Liver (tissue), 10 donors: Measurements from ENCODE around the gene RBMS3. TPM values are rescaled to one million over a fixed set of nuclear protein-coding genes. Genes with fewer than 3 reads are reported as not detected.
"Not testable (repeated sequence)": the region's sequence is repeated elsewhere in the genome, so short reads cannot be mapped to it uniquely, and the experiment has no call there.

ENCODE experiments used
- DNase-seq: peaks from one replicate; pipeline ENCODE4 v3.0.0-alpha.2; 2017; ENCODE audit warnings: low spot score
- H3K27ac ChIP-seq, 2 donors: one replicate each; pipeline ENCODE4 v1.7.0; 2013; ENCODE audit warnings: inconsistent platforms in 2 of 2, low read length in 2 of 2, control low read depth in 1 of 2, low read depth in 1 of 2, mild to moderate bottlenecking in 1 of 2
- H3K27me3 ChIP-seq, 4 donors: one replicate each; pipeline versions ENCODE4 v1.6.1 to v1.7.0; 2013; ENCODE audit warnings: low read length in 3 of 4, inconsistent platforms in 1 of 4, mild to moderate bottlenecking in 1 of 4, moderate library complexity in 1 of 4; ENCODE audit not compliant: control insufficient read depth in 4 of 4, insufficient read depth in 4 of 4
- H3K36me3 ChIP-seq, 4 donors: one replicate each; pipeline versions ENCODE4 v1.6.1 to v1.7.0; 2013; ENCODE audit warnings: low read length in 3 of 4, mild to moderate bottlenecking in 3 of 4, low read depth in 1 of 4, moderate library complexity in 1 of 4; ENCODE audit not compliant: control insufficient read depth in 4 of 4, insufficient read depth in 3 of 4
- H3K4me1 ChIP-seq, 4 donors: one replicate each; pipeline versions ENCODE4 v1.6.1 to v1.7.0; 2013; ENCODE audit warnings: low read length in 3 of 4, mild to moderate bottlenecking in 3 of 4, moderate library complexity in 1 of 4; ENCODE audit not compliant: control insufficient read depth in 4 of 4, insufficient read depth in 4 of 4
- H3K4me3 ChIP-seq, 3 donors: one replicate each; pipeline versions ENCODE4 v1.6.1 to v1.7.0; 2013; ENCODE audit warnings: low read length in 3 of 3, control low read depth in 1 of 3, low read depth in 1 of 3, mild to moderate bottlenecking in 1 of 3
- H3K9ac ChIP-seq, 2 donors: one replicate each; pipeline ENCODE4 v1.7.0; 2013; ENCODE audit warnings: low read length in 2 of 2, mild to moderate bottlenecking in 2 of 2, moderate library complexity in 2 of 2, control low read depth in 1 of 2, low read depth in 1 of 2
- H3K9me3 ChIP-seq, 4 donors: one replicate each; pipeline versions ENCODE4 v1.6.1 to v1.7.0; 2013; ENCODE audit warnings: low read length in 3 of 4; ENCODE audit not compliant: control insufficient read depth in 4 of 4
- CTCF ChIP-seq: fragments of 150-350 bp; IDR thresholded peaks from 2 replicates; pipeline ENCODE4 v1.5.1; 2017; ENCODE audit warnings: improper control_type of control experiment, low read depth, low read length; ENCODE audit not compliant: missing input control
- EGR1 ChIP-seq, 2 donors: IDR thresholded peaks; 2 replicates each; pipeline ENCODE4 v1.6.1; 2016 to 2018; ENCODE audit warnings: antibody characterized with exemption in 2 of 2, low read depth in 2 of 2
- FOXA2 ChIP-seq: IDR thresholded peaks from 2 replicates; pipeline ENCODE4 v1.6.1; 2016; ENCODE audit warnings: antibody characterized with exemption
- HNF4A ChIP-seq, 2 donors: conservative IDR thresholded peaks; 2 replicates each; pipeline ENCODE4 v1.6.1; 2016; ENCODE audit warnings: antibody characterized with exemption in 2 of 2, mild to moderate bottlenecking in 2 of 2
- JUND ChIP-seq, 2 donors: IDR thresholded peaks; 2 replicates each; pipeline ENCODE4 v1.6.1; 2016; ENCODE audit warnings: antibody characterized with exemption in 2 of 2
- MAX ChIP-seq: IDR thresholded peaks from 2 replicates; pipeline ENCODE4 v1.6.1; 2016; ENCODE audit warnings: antibody characterized with exemption
- NR2F2 ChIP-seq: IDR thresholded peaks from 2 replicates; pipeline ENCODE4 v1.6.1; 2016; ENCODE audit warnings: antibody characterized with exemption
- RAD21 ChIP-seq, 2 donors: IDR thresholded peaks; 2 replicates each; pipeline ENCODE4 v1.6.1; 2016; ENCODE audit warnings: antibody characterized with exemption in 2 of 2, mild to moderate bottlenecking in 2 of 2
- TAF1 ChIP-seq: conservative IDR thresholded peaks from 2 replicates; pipeline ENCODE4 v1.6.1; 2016; ENCODE audit warnings: antibody characterized with exemption, mild to moderate bottlenecking
- ZBTB33 ChIP-seq: IDR thresholded peaks from 2 replicates; pipeline ENCODE4 v1.6.1; 2016; ENCODE audit warnings: antibody characterized with exemption
- WGBS: extraction: QIAGEN DNeasy Blood & Tissue Kit; methylation state at CpG from one replicate; pipeline ENCODE4 v1.1.7; 2013; 5-methylcytosine and 5-hydroxymethylcytosine counted together
- polyA plus RNA-seq, 2 donors: library from polyadenylated mRNA; stranded (reverse) in 1 of 2; unstranded in 1 of 2; fragments of 200-250 nt in 1 of 2; fragments of >200 nt in 1 of 2; fragmentation: Nextera tagmentation in 1 of 2; extraction: Ambion mirVana in 1 of 2; gene quantifications; one replicate each; pipeline versions ENCODE4 v1.2.1 to v1.2.3, GENCODE V29; 2013 to 2015
- small RNA-seq: library from RNA; depleted of rRNA; stranded (forward); fragments of <200 nt; gene quantifications from one replicate; pipeline ENCODE3, GENCODE V24; 2014
- total RNA-seq, 2 donors: library from RNA; depleted of rRNA; stranded (reverse); fragments of >200 nt; gene quantifications; one replicate each; pipeline ENCODE4 v1.2.3, GENCODE V29; 2014
- donor health status: healthy.
- donor health status: healthy.
- donor health status: healthy.
- donor health status: healthy.
- donor health status: healthy.

Gene RBMS3
- total and polyA plus RNA-seq, 4 donors: 1.2 to 14.9 (median 9.3) TPM

GRCh38 chr3:30048431-30048830 lies 767.6 kb downstream of the RBMS3 start:
- H3K9ac ChIP-seq: no peak overlapping the region
- no peaks in the 10 kb centered on the region for H3K4me1 ChIP-seq
- WGBS: 74% methylated on average over 3 of the region's 3 CpGs
- TF ChIP-seq ZBTB33 (no peak), HNF4A (conservative IDR thresholded peaks at IDR 0.05) (no peak), JUND (IDR thresholded peaks at IDR 0.05) (no peak), RAD21 (IDR thresholded peaks at IDR 0.05) (no peak)
- H3K27ac ChIP-seq: no peak overlapping the region
- H3K4me3 ChIP-seq: no peak overlapping the region
- H3K9me3 ChIP-seq: no peaks in the 10 kb centered on the region
- no peak for DNase-seq
- H3K27me3 ChIP-seq: peaks cover 0 to 6% (median 0%) of the 10 kb centered on the region in 4 donors
- no peaks in the 10 kb centered on the region for H3K36me3 ChIP-seq

GRCh38 chr3:30050116-30050515 lies 769.2 kb downstream of the RBMS3 start:
- WGBS: 74% methylated on average over 9 of the region's 9 CpGs
- not testable (repeated sequence) for H3K27ac ChIP-seq

GRCh38 chr3:30059240-30059639 lies 778.4 kb downstream of the RBMS3 start:
- H3K9me3 ChIP-seq: no peaks in the 10 kb centered on the region
- H3K4me3 ChIP-seq: no peak overlapping the region
- no peaks in the 10 kb centered on the region for H3K27me3 ChIP-seq
- no peak overlapping the region for H3K9ac ChIP-seq
- no peaks in the 10 kb centered on the region for H3K36me3 ChIP-seq
- no peak overlapping the region for H3K27ac ChIP-seq
- no peaks in the 10 kb centered on the region for H3K4me1 ChIP-seq
- no peak for DNase-seq
- TF ChIP-seq EGR1 (IDR thresholded peaks at IDR 0.05; ENCODE audit: low read depth in 2 of 2) (no peak), FOXA2 (no peak), RAD21 (IDR thresholded peaks at IDR 0.05) (no peak), TAF1 (no peak), NR2F2 (no peak), CTCF (no peak), MAX (no peak)

More at GRCh38 chr3:30050116-30050515, 769.2 kb downstream of the RBMS3 start:
- not testable (repeated sequence) for H3K27me3 ChIP-seq, H3K4me1 ChIP-seq, H3K9me3 ChIP-seq, DNase-seq, H3K9ac ChIP-seq, H3K36me3 ChIP-seq, H3K4me3 ChIP-seq

Small RNAs within 50 kb of the gene (small RNA-seq; reads per million reads assigned to genes)
- not detected for gene MTND4LP9
